HG03103 (cell line): ENCODE measurements around the gene NFE2L3.
"Not testable (repeated sequence)": the region's sequence is repeated elsewhere in the genome, so short reads cannot be mapped to it uniquely, and the experiment has no call there.

Experiments used
- ATAC-seq: cut with Tn5 transposase; IDR thresholded peaks from one replicate; pipeline ENCODE4 v1.9.1; 2021; ENCODE audit warnings: low read depth; ENCODE audit not compliant: unreplicated experiment

Gene NFE2L3, protein sequence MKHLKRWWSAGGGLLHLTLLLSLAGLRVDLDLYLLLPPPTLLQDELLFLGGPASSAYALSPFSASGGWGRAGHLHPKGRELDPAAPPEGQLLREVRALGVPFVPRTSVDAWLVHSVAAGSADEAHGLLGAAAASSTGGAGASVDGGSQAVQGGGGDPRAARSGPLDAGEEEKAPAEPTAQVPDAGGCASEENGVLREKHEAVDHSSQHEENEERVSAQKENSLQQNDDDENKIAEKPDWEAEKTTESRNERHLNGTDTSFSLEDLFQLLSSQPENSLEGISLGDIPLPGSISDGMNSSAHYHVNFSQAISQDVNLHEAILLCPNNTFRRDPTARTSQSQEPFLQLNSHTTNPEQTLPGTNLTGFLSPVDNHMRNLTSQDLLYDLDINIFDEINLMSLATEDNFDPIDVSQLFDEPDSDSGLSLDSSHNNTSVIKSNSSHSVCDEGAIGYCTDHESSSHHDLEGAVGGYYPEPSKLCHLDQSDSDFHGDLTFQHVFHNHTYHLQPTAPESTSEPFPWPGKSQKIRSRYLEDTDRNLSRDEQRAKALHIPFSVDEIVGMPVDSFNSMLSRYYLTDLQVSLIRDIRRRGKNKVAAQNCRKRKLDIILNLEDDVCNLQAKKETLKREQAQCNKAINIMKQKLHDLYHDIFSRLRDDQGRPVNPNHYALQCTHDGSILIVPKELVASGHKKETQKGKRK

DNA sequence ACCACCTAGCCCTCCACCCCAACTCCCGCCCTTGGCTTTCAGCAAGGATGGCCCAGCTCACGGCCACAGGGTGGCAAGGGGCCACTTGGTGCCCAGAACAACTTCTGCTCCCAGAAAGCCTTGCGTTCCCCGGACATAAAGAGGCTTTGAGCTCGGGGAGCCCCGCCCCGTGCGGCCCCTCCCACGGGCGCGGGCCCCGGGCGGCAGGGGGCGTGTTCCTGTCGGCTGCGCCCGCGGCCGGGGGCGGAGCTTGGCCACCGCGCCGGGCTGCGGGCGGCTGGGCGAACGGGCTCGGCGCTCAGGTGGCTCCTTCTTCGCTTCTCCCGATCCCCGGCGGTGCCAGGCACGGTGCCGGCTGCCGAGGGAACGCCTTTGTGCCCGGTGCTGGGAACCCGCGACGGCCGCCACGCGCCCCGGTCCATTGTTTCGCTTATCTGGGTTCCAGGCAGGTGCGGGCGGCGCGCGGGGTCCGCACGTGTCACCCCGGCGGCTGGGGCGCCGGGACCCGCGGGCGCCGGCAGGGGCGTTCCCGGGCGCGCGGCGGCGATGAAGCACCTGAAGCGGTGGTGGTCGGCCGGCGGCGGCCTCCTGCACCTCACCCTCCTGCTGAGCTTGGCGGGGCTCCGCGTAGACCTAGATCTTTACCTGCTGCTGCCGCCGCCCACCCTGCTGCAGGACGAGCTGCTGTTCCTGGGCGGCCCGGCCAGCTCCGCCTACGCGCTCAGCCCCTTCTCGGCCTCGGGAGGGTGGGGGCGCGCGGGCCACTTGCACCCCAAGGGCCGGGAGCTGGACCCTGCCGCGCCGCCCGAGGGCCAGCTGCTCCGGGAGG is at the start of gene NFE2L3:
Gene NFE2L3 (plus strand): TSS at position 246 of the 829 bp plus-strand sequence. CDS start 301 bp downstream, at position 547.
- peak; percentile 53 for ATAC-seq

DNA sequence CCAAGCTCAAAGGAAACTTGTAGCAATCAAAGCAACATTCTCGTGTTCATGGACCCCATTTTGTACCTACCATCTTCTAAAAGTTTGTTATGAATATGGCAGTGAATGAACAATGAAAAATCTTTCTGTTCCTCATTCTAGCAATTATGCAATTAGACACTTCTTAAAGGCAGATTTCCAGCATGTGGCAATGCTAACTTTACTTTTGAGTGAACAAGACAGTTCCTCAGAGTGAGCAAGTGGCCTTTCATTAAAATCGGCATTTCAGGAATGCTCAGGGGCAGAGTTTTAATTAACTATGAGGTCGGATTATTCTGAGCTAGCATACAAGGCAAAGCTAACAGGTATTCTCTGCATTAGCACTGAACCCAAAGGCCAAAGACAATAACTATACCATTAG is 48.4 kb upstream of the NFE2L3 start:
- no peak for ATAC-seq

DNA sequence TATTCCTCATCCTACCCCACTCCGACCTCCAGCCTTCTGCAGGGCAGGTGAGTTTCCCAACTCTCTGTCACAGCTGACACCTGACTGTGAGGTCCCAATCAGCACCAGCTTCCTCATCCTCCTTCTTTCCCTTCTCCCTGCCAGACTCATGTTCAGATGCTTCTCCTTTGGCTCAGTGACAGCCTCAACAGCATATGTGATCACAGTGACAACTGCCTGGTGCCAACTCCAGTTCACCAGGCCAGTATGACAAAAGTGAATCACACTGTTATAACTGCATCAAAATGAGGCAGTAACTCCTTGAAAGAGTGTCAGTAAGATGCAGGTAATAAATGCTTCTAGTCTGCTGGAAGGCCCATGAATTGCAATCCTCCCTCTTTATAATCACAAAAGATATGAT is 46.8 kb upstream of the NFE2L3 start:
- ATAC-seq, result no peak

DNA sequence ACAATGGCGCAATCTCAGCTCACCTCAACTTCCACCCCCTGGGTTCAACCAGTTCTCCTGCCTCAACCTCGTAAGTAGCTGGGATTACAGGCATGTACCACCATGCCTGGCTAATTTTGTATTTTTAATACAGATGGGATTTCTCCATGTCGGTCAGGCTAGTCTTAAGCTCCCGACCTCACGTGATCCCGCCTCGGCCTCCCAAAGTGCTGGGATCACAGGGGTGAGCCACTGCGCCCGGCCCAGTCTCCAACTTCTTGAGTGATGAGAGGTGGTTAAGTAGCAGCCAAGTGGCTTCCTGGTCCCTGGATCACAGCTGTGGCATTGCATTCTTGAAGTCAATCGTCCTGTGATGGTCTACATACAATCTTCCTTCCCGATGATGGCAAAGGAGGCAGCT is 46.1 kb upstream of the NFE2L3 start:
- no peak for ATAC-seq

DNA sequence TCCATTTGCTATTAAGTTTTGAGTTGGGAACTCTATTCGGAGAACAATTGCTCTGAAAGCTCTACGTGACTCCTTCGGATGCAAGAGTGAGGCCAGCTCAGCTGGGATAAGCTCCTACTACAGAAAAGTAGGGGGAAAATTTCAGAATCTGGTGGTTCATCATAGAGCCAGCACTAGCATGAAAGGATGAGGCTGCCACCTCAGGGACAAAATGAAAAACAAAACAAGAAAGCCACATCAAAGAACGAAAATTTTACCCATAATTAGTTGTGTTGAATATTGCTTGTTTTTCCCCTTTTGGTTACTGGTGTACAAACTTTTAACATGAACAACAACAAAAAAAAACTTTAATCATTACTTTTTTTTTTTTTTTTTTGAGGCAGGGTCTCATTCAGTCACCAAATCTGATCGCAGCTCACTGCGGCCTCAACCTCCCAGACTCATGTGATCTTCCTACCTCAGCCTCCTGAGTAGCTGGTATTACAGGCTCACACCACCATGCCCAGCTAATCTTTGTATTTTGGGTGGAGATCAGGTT is 39.7 kb upstream of the NFE2L3 start:
- ATAC-seq, result no peak

DNA sequence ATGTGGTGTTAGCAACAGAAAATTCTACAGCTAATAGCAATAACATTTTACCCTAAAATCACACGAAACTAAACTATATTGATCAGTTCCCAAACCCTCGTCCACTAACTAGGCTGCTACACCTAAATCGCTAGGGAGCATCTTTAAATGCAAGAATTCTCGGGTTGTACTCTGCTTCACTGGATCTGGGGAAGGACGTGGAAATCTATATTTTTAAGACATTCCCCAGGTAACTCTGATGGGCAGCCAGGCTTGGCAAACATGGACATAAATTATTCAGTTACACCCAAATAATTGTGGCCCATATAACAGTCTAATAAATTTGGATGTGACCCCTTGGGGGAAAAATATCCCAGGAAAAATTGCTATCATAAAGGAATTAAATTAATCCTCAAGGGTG is 36.3 kb upstream of the NFE2L3 start:
- ATAC-seq, result no peak

DNA sequence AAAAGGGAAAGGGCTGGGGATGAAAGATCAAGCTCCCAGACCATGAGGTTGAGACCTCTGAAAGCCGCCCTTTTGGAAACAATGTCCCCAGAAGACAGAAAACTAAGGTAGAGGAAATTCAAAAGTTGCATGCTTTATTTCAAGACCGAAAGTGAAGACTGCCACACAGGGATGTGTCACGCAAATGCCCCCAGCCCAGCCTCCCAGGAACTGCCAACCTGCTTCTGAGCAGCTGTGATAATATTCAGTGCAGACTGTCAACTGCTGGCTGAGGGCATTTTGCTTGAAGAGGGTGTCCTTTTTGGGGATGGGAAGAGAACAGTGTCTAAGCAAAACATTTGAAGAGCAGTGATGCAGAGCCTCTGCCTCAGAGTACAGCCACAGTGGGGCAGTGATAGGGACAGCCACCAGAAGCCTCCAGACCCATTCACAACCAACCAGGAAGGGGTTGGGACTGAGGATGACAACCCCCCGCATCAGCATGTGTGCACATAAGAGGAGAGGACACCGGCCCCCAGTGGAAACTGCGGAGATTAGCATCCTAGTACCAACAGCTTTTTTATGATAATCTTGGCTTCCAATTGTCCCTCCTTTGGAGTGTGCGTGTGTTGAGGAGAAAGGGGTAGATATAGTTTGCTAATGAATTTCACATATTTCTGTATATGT is 34.7 kb upstream of the NFE2L3 start:
- no peak for ATAC-seq

DNA sequence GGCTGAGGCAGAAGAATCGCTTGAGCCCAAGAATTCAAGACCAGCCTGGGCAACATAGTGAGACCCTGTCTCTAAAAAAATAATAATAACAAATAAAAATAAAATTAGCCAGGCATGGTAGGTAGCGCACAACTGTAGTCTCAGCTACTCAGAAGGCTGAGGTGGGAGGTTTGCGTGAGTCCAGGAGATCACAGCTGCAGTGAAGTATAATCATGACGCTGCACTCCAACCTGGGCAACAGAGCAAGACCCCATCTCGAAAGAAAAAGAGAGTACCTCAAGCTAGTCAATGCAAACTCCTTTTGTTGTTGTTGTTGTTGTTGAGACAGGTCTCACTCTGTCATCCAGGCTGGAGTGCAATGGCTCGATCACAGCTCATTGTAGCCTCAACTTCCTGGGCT is 34.0 kb upstream of the NFE2L3 start:
- no peak for ATAC-seq

DNA sequence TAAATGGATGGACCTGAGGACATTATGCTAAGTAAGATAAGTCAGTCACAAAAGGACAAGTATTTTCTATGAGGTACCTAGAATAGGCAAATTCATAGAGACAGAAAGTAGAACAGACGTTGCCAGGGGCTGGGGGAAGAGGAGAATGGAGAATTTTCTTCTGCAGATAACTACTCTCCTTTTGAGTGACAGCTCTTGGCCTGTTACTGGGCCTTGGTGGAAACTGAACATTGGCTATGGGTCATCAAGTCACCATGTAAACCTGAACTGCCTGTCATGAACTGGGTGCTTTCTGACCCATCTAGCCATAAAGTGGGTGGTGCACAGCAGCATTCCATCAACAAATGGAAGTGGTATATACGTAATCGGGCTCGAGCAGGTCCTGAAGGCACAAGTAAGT is 29.3 kb upstream of the NFE2L3 start:
- ATAC-seq, result no peak

DNA sequence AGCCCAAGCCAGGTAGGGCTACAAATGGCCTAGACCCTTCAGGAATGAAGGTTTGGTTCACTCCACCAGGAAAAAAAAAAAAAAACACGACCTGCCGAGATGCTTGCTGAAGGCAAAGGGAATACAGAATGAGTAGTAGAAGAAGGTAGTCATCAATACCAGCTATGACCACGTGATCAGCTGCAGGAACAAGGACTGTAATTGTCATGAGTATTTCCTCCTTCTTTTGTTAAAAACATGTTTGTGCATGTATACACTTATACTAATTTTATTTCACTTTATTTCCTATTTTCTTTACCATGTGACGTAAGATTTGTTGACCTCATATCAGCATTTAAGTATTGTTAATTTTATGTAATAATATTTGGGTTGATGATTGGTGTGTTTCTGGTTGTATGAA is 27.2 kb upstream of the NFE2L3 start:
- ATAC-seq, result not testable (repeated sequence)

DNA sequence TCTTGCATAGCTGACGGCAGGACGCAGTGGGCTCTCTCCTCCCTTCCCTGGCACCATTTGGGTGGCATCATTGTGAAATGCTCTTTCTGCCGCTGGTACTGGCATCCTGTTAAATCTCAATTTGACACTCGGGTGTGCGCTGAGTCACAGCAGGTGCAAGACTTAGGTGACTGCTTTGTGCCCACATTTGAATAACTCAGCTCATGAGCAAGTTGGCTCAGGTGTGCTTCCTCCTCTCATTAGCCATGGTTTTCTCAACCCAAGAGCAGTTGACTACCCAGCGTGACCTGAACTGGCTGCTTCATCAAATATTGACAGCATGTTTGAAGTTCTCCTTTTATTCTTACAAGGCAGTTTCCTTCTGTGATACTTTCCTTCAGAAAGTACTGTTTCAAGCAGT is 24.6 kb upstream of the NFE2L3 start:
- no peak for ATAC-seq

DNA sequence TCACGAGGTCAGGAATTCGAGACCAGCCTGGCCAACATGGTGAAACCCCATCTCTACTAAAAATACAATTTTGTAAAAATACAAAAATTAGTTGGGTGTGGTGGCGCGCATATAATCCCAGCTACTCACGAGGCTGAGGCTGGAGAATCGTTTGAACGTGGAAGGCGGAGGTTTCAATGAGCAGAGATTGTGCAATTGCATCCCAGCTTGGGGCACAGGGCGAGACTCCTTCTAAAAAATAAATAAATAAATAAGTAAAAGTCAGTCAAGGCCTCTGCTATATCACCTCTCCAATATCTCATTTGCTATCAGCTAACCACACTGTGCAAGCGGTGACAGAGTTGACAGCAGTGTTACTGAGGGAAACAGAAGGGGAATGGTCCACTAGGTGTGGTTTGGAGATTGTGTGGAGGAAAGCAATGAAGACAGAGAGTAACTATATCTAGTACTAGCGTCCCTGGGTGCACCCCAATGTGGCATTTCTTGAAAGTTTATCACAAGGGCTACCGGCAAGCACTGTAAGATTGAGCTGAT is 20.9 kb upstream of the NFE2L3 start:
- ATAC-seq, result no peak

DNA sequence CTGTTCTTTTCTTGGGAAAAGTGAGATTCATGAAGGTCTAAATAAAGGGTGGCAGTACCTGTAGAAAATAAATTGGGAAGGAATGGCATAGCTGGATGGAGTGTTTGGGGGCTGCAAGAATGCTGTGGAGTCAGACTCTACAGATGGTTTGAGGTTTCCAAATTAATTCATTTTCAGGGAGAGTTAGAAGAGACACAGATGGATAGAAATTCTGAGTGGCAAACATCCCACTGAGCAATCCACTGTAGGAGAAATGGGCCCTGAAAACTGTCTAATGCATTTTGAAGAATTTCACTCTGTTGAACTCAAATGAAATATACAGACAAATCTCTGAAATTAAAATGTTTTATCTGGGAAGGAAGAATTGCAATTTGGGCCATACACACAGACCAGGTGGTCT is 16.9 kb upstream of the NFE2L3 start:
- no peak for ATAC-seq

DNA sequence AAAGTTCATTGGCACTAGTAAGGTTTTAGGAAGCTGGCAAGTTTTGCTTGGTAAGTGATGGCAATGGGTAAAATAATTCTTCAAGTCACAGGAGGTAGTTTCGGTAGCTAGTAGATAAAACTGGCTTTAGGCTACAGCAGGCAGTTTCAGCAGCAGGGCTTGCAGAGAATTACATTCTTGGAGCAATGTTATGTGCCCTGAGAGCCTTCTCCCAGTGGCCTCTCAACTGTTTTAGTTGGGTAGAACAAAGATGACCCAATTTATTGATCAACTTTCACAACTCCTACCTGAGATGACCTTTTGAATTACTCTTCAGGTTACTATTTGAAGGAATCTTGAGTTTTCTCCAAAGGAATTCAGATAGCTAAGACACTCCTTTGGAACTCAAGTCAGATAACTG is 16.4 kb upstream of the NFE2L3 start:
- no peak for ATAC-seq

DNA sequence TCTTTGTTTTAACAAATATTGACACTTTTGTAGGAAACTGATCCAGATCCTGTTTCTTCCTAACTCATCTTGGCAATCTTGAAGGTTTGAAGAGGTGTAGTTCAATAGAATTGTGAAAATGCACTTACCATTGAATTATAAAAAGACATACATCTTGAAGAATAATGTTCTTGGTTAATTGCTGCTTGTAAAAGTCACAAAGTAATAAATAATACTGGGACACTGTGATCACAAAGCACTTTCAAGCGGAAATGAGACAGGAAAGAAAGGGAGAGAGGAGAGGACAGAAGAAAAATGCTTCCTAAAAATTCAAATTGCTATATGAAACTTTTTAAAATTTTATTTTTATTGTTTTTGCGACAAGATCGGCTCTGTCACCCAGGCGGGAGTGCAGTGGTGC is 15.2 kb upstream of the NFE2L3 start:
- ATAC-seq, result no peak

DNA sequence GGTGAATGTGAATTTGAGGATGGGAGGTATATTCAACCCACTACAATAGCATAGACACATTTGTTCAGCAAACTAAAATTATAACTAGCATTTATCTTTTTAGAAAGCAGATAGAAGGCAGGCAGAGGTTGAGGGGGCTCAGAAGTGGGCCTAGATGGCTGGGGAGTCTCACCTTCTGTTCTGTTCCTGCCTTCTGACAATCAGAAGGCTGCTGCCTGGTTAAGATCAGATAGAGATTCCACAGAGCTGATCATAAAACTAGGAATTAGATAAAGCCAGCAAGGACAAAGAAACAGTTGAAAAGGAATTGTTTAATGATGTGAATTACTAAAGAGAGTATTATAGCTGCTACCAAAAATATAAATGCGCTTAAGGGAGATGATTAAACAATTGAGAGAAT is 11.6 kb upstream of the NFE2L3 start:
- ATAC-seq, result no peak

DNA sequence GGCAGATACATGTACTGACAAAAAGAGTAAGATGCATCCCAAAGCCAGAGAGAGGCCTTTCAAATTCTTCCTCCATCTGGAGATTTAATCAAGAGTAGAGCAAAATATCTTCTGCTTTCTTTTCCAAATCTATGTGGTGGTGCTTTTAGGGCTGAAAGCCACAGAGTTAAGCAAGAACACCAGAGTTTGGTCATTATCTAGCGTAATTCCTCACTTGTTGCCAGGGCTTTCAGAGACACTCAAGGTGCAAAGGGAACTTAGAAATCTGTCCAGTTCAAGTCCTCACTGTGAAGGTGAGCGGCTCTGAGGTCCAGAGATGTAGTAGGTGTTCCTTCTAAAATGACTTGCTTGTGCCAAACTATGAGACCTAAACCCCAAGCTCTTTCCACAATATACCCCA is 10.9 kb upstream of the NFE2L3 start:
- ATAC-seq, result no peak

DNA sequence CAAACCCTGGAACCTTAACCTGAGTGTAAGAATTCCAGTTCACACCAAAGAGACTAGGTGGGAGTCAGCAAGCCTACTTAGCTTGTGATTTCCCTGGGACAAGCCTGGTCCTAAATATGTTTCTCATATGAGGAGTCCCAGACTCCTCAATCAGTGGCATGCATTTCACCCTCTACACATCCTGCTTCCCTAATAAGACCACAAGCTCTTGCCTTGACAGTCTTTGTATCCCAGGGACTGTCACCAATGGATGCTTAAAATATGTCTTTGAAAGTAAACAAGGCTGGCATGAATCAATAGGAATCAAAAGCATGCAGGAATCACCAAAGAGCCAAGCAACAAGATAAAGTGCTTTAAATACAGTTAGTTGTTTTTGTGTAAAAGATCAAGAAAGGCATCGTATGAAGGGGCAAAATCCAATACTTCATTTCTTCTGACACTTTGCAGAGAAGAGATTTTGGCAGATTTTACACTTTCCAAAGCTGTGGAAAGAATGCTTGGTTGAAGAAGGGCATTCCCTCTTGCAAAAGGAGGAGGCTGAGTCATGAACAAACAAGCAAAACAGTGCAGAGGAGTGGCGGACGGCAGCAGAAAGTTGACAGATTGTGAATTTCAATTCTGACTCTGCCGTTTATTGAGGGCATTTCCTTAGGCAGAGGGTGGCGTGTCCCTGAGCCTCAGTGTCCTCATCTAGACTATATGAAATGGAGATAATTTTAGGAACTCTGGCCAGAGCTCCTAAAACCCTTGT is 8.5 kb upstream of the NFE2L3 start:
- ATAC-seq, result no peak
